Endothelial cell of umbilical vein (primary cell): ENCODE data around the gene NR1H2. TPM values are rescaled to one million over a fixed set of nuclear protein-coding genes. Genes with fewer than 3 reads are reported as not detected.

Experiments
- BruUV-seq: library from RNA; stranded (reverse); fragments of 400-500 nt; replicated peaks from 2 replicates; lab custom pipeline; 2021; lab: Mats Ljungman, UMichigan
- CTCF ChIA-PET: fragments of 300-600, 350-600 bp; sonication (Branson Sonifier 250); formaldehyde crosslinking; loops from one replicate; lab custom pipeline; 2021; ENCODE audit warnings: antibody characterized with exemption, inconsistent platforms; lab: Charles Lee
- POLR2A ChIA-PET: fragments of 300-600, 350-600 bp; sonication (Branson Sonifier 250); formaldehyde crosslinking; loops from one replicate; lab custom pipeline; 2021; ENCODE audit warnings: antibody characterized with exemption, inconsistent platforms; lab: Charles Lee
- DNase-seq: peaks from one replicate; pipeline ENCODE4 v3.0.0-alpha.2; 2011; ENCODE audit warnings: low read depth, low spot score
- FAIRE-seq: peaks from 2 replicates; lab custom pipeline; 2011; peaks lifted over from hg19 to GRCh38; lab: Jason Lieb, UNC
- H2AFZ ChIP-seq: 2 replicates; pipeline ENCODE4 v1.6.0; 2012; ENCODE audit warnings: low read depth, low read length, control low read depth, inconsistent platforms
- H3K27ac ChIP-seq: 2 replicates; pipeline ENCODE4 v1.5.1; 2011; ENCODE audit warnings: low read depth, mild to moderate bottlenecking, control low read depth, low read length, moderate library complexity; ENCODE audit not compliant: insufficient read depth
- H3K27me3 ChIP-seq, 2 experiments: 2 replicates each; pipeline versions ENCODE4 v1.6.0 to v1.6.1; 2011; ENCODE audit warnings: low read length in 2 of 2, mixed read lengths in 1 of 2; ENCODE audit not compliant: control insufficient read depth in 2 of 2, insufficient read depth in 2 of 2
- H3K36me3 ChIP-seq, 2 experiments: 2 replicates in 1 of 2; 3 replicates in 1 of 2; pipeline ENCODE4 v1.5.1; 2011; ENCODE audit warnings: low read length in 2 of 2, mild to moderate bottlenecking in 1 of 2, moderate library complexity in 1 of 2; ENCODE audit not compliant: control insufficient read depth in 2 of 2, insufficient read depth in 2 of 2; ENCODE audit errors: extremely low read depth in 1 of 2
- H3K4me1 ChIP-seq: 3 replicates; pipeline ENCODE4 v1.5.1; 2011; ENCODE audit warnings: mild to moderate bottlenecking, low read length; ENCODE audit not compliant: control insufficient read depth, insufficient read depth; ENCODE audit errors: extremely low read depth
- H3K4me2 ChIP-seq: 2 replicates; pipeline ENCODE4 v1.6.1; 2011; ENCODE audit warnings: low read length, control low read depth, mixed read lengths; ENCODE audit not compliant: insufficient read depth
- H3K4me3 ChIP-seq, 3 experiments: fragments of 200-600 bp in 1 of 3; sonication (generic), shearing (Covaris generic) in 1 of 3; replicated peaks in 1 of 3; 2 replicates each; pipeline ENCODE4 v1.5.1; 2011 to 2016; ENCODE audit warnings: control low read depth in 3 of 3, low read length in 3 of 3, mild to moderate bottlenecking in 2 of 3, inconsistent platforms in 1 of 3, low read depth in 1 of 3, moderate library complexity in 1 of 3; ENCODE audit not compliant: insufficient read depth in 1 of 3
- H3K79me2 ChIP-seq: 2 replicates; pipeline ENCODE4 v1.6.0; 2012; ENCODE audit warnings: low read length, inconsistent platforms; ENCODE audit not compliant: control insufficient read depth, insufficient read depth
- H3K9ac ChIP-seq: replicated peaks from 2 replicates; pipeline ENCODE3; 2011; ENCODE audit warnings: low read length, control low read depth; ENCODE audit not compliant: insufficient read depth; ENCODE audit errors: extremely low read depth
- H3K9me1 ChIP-seq: replicated peaks from 3 replicates; pipeline ENCODE4 v1.6.0; 2011; ENCODE audit warnings: mild to moderate bottlenecking, low read length; ENCODE audit not compliant: control insufficient read depth, insufficient read depth; ENCODE audit errors: extremely low read depth
- H3K9me3 ChIP-seq: replicated peaks from 2 replicates; pipeline ENCODE4 v1.5.1; 2012; ENCODE audit warnings: low read length, inconsistent platforms; ENCODE audit not compliant: control insufficient read depth, insufficient read depth
- H4K20me1 ChIP-seq: replicated peaks from 2 replicates; pipeline ENCODE3; 2011; ENCODE audit warnings: mild to moderate bottlenecking, low read length; ENCODE audit not compliant: control insufficient read depth, insufficient read depth; ENCODE audit errors: extremely low read depth
- EZH2 ChIP-seq: IDR thresholded peaks from 2 replicates; pipeline ENCODE4 v1.6.1; 2012; ENCODE audit warnings: borderline replicate concordance, low read depth, mild to moderate bottlenecking, moderate library complexity, low read length, inconsistent platforms; ENCODE audit not compliant: severe bottlenecking
- FOS ChIP-seq: IDR thresholded peaks from 2 replicates; pipeline ENCODE4 v1.6.1; 2011; ENCODE audit warnings: mild to moderate bottlenecking, low read length, moderate library complexity, borderline replicate concordance; ENCODE audit not compliant: insufficient read depth
- GATA2 ChIP-seq: IDR thresholded peaks from 2 replicates; pipeline ENCODE4 v1.7.0; 2011; ENCODE audit warnings: low read depth, mild to moderate bottlenecking, moderate library complexity, mixed read lengths, low read length; ENCODE audit not compliant: insufficient read length, insufficient read depth
- JUN ChIP-seq: IDR thresholded peaks from 2 replicates; pipeline ENCODE4 v1.6.1; 2011; ENCODE audit warnings: borderline replicate concordance, low read depth; ENCODE audit not compliant: insufficient read length, insufficient read depth
- MYC ChIP-seq: IDR thresholded peaks from one replicate; pipeline ENCODE4 v1.6.1; 2011; ENCODE audit warnings: mild to moderate bottlenecking, low read depth, low read length
- POLR2A ChIP-seq: IDR thresholded peaks from 2 replicates; pipeline ENCODE4 v1.6.1; 2012; ENCODE audit warnings: low read depth, mild to moderate bottlenecking, control low read depth, low read length
- POLR2AphosphoS5 ChIP-seq: IDR thresholded peaks from 2 replicates; pipeline ENCODE4 v1.6.1; 2012; ENCODE audit warnings: low read depth, mild to moderate bottlenecking, control low read depth, low read length, moderate library complexity; ENCODE audit not compliant: insufficient read depth
- dilution Hi-C: fragments of 300-500 bp; cut with MboI; formaldehyde crosslinking; loops from one replicate; pipeline ENCODE4 v1.15.0; 2019; ENCODE audit warnings: low sequenced_read_pairs; ENCODE audit not compliant: extremely low pct_ligation_motif_present
- intact Hi-C: fragments of 100-400 bp; cut with micrococcal nuclease; formaldehyde crosslinking; loops from one replicate; pipeline ENCODE4 v1.10.0; 2022
- polyA plus RNA-seq, 4 experiments: library from polyadenylated mRNA; depleted of rRNA in 3 of 4; stranded (reverse) in 3 of 4; unstranded in 1 of 4; fragments of >200 nt; gene quantifications; 2 replicates each; pipeline versions ENCODE4 v1.2.1 to v1.2.3, GENCODE V29; 2011 to 2012; ENCODE audit warnings: missing spikeins in 1 of 4
- total RNA-seq: library from RNA; stranded (reverse); gene quantifications from 2 replicates; pipeline ENCODE4 v1.2.3, GENCODE V29; 2021
- TF ChIP-seq, protein P1 (sequence below), 2 donors: IDR thresholded peaks; 1 replicate in 1 of 2; 2 replicates in 1 of 2; pipeline ENCODE4 v1.5.1; 2011; ENCODE audit warnings: low read length in 2 of 2, mild to moderate bottlenecking in 2 of 2, moderate library complexity in 2 of 2, control low read depth in 1 of 2, inconsistent platforms in 1 of 2, low read depth in 1 of 2; ENCODE audit not compliant: insufficient read depth in 1 of 2; ENCODE audit errors: extremely low read depth in 1 of 2
- TF ChIP-seq, protein P2 (sequence below): IDR thresholded peaks from 2 replicates; pipeline ENCODE4 v1.6.1; 2011; ENCODE audit not compliant: insufficient read depth, insufficient read length

Gene NR1H2
- total and polyA plus RNA-seq, 2 donors (not counting 3 experiments of a cell fraction or from before 2014, with no cell fraction given), result 46.7 to 48.4 TPM

DNA sequence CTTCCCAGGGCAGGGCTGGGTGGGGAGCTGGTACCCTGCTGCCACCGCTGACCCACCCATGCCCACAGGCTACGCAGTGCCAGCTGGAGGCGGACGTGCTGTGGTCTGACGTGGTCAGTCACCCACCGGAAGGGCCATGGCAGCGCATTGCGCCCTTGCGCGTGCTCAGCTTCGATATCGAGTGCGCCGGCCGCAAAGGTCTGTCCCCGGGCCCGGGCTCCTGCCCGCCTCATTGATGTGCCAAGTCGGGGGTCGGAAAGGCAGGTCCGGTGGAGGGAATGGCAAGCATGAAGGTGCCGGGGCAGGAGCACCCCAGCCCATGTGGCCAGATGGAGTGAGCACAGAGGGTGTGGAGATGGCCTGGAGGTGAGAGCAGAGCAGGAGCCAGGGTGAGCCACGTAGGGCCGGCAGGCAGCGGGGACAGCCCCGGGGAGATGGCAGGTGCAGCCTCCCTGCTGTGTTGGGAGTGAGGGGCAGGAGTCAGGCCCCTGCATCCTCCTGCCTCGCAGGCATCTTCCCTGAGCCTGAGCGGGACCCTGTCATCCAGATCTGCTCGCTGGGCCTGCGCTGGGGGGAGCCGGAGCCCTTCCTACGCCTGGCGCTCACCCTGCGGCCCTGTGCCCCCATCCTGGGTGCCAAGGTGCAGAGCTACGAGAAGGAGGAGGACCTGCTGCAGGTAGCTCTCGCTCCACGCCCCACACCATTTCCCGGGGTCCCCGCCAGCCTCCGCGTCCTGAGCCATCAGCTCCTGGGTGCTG lies 26.5 kb downstream of the NR1H2 start:
- Histone ChIP-seq H4K20me1 (no peaks in the 10 kb centered on the region), H3K9me3 (no peaks in the 10 kb centered on the region), H3K4me3 (no peak overlapping the region), H3K36me3 (peaks cover 0 to 2% of the 10 kb centered on the region in 2 experiments), H3K27ac (no peak overlapping the region), H3K4me1 (no peaks in the 10 kb centered on the region), H3K27me3 (no peaks in the 10 kb centered on the region), H2AFZ (no peak overlapping the region), H3K79me2 (peaks cover 2% of the 10 kb centered on the region), H3K9me1 (no peaks in the 10 kb centered on the region), H3K9ac (no peak overlapping the region), H3K4me2 (no peak overlapping the region)
- intact Hi-C loops (no loop called here), dilution Hi-C loops (no loop called here)
- TF ChIP-seq MYC (no peak), GATA2 (no peak), FOS (no peak), JUN (no peak), POLR2A (no peak), EZH2 (no peak), POLR2AphosphoS5 (no peak)
- TF ChIP-seq, protein P1, sequence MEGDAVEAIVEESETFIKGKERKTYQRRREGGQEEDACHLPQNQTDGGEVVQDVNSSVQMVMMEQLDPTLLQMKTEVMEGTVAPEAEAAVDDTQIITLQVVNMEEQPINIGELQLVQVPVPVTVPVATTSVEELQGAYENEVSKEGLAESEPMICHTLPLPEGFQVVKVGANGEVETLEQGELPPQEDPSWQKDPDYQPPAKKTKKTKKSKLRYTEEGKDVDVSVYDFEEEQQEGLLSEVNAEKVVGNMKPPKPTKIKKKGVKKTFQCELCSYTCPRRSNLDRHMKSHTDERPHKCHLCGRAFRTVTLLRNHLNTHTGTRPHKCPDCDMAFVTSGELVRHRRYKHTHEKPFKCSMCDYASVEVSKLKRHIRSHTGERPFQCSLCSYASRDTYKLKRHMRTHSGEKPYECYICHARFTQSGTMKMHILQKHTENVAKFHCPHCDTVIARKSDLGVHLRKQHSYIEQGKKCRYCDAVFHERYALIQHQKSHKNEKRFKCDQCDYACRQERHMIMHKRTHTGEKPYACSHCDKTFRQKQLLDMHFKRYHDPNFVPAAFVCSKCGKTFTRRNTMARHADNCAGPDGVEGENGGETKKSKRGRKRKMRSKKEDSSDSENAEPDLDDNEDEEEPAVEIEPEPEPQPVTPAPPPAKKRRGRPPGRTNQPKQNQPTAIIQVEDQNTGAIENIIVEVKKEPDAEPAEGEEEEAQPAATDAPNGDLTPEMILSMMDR (IDR thresholded peaks at IDR 0.05; ENCODE audit: extremely low read depth in 1 of 2, insufficient read depth in 1 of 2, low read depth in 1 of 2, low read length in 2 of 2), result no peak
- TF ChIP-seq, protein P2, sequence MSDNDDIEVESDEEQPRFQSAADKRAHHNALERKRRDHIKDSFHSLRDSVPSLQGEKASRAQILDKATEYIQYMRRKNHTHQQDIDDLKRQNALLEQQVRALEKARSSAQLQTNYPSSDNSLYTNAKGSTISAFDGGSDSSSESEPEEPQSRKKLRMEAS, result no peak
- DNase-seq (no peak), FAIRE-seq (no peak)
- no TSS peak for BruUV-seq
- CTCF ChIA-PET, result interaction anchor here (1.1 kb wide), 1 partner anchor 13 kb away, joined by 5 read pairs; no protein-coding TSS in a partner anchor
- POLR2A ChIA-PET, result no interaction called here
